ENCODE measurements around the gene ITIH1.
A peak's percentile ranks its signal among the peaks of the same experiment; 100 is the strongest.

The ITIH1 gene

DNA sequence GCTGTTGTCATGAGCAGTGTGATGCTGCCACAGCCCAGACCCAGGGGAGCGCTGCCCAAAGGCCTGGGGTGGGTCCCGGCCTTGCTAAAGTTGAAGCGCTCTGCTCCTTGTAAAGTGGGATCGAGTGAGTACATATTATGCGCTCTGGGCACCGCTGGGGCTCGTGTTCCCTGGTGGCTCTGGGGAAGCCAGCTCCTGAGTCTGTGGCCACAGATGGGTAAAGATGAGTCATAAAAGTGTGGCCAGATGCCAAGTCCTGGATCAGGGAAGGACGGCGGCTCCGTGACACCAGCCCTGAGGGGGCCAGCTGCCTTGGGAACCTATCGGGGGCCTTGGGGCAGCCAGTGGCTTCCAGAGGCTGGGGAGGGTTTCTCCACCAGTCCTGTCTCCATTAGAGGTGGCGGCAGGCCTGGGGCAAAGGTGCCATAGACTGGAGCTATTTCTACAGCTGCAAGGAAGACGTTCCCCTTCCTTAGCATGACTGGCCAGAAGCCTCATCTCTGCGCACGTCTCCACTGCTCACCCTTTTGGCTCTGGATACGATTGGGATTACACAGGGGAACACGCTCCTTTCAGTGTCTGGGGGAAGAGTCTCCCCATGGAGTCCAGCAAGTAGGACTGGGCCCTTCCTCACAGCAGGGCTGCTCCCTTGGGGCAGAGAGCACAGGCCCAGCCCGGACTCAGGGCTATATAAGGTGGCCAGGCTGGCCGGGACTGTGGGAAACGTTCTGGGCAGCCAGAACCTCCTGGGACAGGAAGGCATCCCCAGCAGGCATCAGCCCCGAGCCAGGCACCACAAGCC lies 54.3 kb downstream of the ITIH1 start:
- Histone ChIP-seq H3K4me3 (ENCODE audit: low read depth, low read length) (no peak overlapping the region), H3K36me3 (no peaks in the 10 kb centered on the region), H3K27me3 (ENCODE audit: insufficient read depth, low read depth, severe bottlenecking) (no peaks in the 10 kb centered on the region), H3K27ac (no peak overlapping the region), H3K9me3 (ENCODE audit: severe bottlenecking) (no peaks in the 10 kb centered on the region)
- DNase-seq = peak; percentile 25
- TF ChIP-seq, protein P1, sequence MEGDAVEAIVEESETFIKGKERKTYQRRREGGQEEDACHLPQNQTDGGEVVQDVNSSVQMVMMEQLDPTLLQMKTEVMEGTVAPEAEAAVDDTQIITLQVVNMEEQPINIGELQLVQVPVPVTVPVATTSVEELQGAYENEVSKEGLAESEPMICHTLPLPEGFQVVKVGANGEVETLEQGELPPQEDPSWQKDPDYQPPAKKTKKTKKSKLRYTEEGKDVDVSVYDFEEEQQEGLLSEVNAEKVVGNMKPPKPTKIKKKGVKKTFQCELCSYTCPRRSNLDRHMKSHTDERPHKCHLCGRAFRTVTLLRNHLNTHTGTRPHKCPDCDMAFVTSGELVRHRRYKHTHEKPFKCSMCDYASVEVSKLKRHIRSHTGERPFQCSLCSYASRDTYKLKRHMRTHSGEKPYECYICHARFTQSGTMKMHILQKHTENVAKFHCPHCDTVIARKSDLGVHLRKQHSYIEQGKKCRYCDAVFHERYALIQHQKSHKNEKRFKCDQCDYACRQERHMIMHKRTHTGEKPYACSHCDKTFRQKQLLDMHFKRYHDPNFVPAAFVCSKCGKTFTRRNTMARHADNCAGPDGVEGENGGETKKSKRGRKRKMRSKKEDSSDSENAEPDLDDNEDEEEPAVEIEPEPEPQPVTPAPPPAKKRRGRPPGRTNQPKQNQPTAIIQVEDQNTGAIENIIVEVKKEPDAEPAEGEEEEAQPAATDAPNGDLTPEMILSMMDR (IDR thresholded peaks at IDR 0.05; ENCODE audit: low read depth, low read length) = no peak

DNA sequence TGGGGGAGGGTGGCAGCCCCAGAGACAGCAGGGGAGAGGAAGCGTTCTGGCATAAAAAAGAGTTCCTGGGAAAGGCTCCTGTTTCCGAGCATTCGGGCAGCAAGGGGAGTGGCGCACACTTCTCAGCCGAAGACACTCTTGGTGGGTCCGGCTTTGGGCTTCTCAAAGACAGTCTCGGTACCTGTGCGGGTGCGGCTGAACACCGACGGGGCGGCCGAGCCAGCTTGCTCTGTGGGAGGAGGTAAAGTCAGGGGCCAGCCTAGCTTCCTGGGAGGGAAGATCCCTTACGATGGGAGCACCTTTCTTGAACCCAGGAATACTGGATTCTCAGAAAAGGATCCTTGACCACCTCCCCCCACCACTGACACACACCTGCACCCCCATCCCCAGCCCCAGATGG lies 55.8 kb downstream of the ITIH1 start:
- TF ChIP-seq, protein P1 (IDR thresholded peaks at IDR 0.05; ENCODE audit: low read depth, low read length) = no peak
- no peak for DNase-seq
- H3K36me3 ChIP-seq = no peaks in the 10 kb centered on the region
- H3K9me3 ChIP-seq (ENCODE audit: severe bottlenecking) = no peaks in the 10 kb centered on the region
- no peaks in the 10 kb centered on the region for H3K27me3 ChIP-seq (ENCODE audit: insufficient read depth, low read depth, severe bottlenecking)
- H3K27ac ChIP-seq = no peak overlapping the region
- H3K4me3 ChIP-seq (ENCODE audit: low read depth, low read length) = no peak overlapping the region

DNA sequence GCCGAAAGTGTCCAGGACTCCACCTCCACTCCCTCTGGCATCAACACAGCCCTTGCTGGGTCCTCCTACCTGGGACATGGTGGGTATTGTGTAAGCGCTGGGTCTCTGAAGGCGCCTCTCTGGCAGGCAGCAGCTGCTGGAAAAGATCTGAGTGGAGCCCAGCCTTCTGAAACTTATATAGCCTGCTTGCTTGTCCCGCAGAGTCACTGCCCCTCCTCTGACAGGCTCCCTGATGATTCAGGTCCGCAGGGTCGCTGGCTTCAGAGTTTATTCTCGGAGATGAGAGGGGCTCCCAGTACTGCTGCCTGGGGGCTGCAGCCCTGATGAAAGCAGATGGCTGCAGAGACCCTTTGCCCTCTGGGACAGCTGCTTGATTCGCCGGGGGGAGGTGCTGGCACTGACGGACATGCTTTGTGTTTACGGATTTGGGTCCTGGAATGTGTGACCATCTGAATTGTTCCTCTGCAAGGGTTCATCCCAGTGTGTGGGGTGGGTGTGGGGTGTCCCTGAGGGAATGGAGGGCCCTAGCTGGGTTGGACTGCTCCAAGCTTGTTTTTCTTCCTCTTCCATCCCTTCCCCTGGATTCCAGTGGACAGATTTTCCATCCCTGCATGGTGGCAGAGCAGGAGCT lies 57.6 kb downstream of the ITIH1 start, which contains the start of gene MUSTN1:
MUSTN1 (minus strand) TSS at position 149 of the 631 bp plus-strand sequence; CDS start at position 78, 71 bp downstream.
- TF ChIP-seq, protein P1 (IDR thresholded peaks at IDR 0.05; ENCODE audit: low read depth, low read length) = no peak
- H3K27ac ChIP-seq = no peak within 1 kb of the TSS
- DNase-seq = no peak

DNA sequence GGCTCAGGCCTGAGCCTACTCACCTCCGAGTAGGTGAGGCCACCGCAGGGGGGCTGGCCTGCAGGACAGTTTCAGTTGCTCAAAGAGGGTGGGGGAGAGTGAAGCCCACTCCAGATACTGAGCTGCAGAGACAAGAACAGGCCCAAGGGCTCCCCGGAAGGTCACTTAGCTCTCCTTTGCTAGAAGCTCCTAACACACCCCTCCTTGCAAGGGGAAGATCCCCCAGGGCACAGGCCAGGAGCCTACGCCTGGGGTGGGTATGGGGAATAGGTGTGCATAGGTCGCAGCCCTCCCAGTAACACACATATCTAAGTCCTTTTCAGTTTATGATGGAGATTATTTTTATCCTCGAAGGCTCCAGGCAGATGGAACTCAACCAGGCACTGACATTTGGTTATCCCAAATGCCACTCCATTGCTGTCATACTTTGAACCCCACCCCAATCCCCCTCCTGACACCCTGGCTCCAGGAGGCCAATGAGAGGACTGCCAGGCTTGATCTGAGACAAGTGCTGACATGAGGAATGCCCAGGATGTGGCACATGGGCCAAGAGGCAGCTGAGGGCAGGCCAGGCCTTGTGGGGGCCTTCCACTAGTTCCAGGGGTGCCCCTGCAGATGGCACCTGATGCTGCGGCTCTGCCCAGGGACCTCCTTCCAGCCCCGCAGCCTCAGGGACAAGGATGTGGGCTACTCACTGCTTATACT lies 58.5 kb downstream of the ITIH1 start:
- Histone ChIP-seq H3K27ac (no peak overlapping the region), H3K27me3 (ENCODE audit: insufficient read depth, low read depth, severe bottlenecking) (no peaks in the 10 kb centered on the region), H3K9me3 (ENCODE audit: severe bottlenecking) (no peaks in the 10 kb centered on the region), H3K4me3 (ENCODE audit: low read depth, low read length) (no peak overlapping the region), H3K36me3 (no peaks in the 10 kb centered on the region; the same call in 1 of the 2 replicates)
- TF ChIP-seq, protein P1 (IDR thresholded peaks at IDR 0.05; ENCODE audit: low read depth, low read length) = no peak
- no peak for DNase-seq

More for the DNA sequence above, 57.6 kb downstream of the ITIH1 start, which contains the start of gene MUSTN1:
- Histone ChIP-seq H3K9me3 (ENCODE audit: severe bottlenecking) (no peaks in the 10 kb centered on the region), H3K36me3 (no peaks in the 10 kb centered on the region; the same call in 1 of the 2 replicates), H3K4me3 (ENCODE audit: low read depth, low read length) (no peak within 1 kb of the TSS), H3K27me3 (ENCODE audit: insufficient read depth, low read depth, severe bottlenecking) (no peaks in the 10 kb centered on the region)

DNA sequence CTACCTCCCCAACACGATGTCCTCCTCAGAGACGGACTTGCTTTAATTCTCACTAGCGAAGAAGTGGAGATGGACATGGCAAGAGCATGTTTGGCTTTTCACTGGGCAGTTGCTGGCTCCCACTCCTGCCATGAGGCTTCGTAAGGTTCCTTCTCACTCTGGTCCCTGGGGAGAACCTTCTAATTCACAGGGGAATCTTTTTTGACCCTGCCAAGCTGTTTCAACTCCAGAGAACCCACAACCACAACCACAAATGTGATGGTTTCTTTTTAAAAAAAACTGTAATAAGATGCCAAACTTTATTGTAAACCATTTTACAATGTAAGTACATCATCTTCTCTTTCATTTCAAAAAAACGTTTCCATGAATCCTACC lies 59.1 kb downstream of the ITIH1 start:
- TF ChIP-seq, protein P1 (IDR thresholded peaks at IDR 0.05; ENCODE audit: low read depth, low read length) = no peak
- DNase-seq = no peak
- no peak overlapping the region for H3K27ac ChIP-seq
- no peaks in the 10 kb centered on the region; the same call in 1 of the 2 replicates for H3K36me3 ChIP-seq
- no peak overlapping the region for H3K4me3 ChIP-seq (ENCODE audit: low read depth, low read length)
- no peaks in the 10 kb centered on the region for H3K9me3 ChIP-seq (ENCODE audit: severe bottlenecking)
- no peaks in the 10 kb centered on the region for H3K27me3 ChIP-seq (ENCODE audit: insufficient read depth, low read depth, severe bottlenecking)
